ENCODE data around the gene PSMG2.

Gene PSMG2

GRCh38 chr18:12659904-12660605, 42.8 kb upstream of the PSMG2 start:
- TF ChIP-seq, protein P1, sequence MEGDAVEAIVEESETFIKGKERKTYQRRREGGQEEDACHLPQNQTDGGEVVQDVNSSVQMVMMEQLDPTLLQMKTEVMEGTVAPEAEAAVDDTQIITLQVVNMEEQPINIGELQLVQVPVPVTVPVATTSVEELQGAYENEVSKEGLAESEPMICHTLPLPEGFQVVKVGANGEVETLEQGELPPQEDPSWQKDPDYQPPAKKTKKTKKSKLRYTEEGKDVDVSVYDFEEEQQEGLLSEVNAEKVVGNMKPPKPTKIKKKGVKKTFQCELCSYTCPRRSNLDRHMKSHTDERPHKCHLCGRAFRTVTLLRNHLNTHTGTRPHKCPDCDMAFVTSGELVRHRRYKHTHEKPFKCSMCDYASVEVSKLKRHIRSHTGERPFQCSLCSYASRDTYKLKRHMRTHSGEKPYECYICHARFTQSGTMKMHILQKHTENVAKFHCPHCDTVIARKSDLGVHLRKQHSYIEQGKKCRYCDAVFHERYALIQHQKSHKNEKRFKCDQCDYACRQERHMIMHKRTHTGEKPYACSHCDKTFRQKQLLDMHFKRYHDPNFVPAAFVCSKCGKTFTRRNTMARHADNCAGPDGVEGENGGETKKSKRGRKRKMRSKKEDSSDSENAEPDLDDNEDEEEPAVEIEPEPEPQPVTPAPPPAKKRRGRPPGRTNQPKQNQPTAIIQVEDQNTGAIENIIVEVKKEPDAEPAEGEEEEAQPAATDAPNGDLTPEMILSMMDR (IDR thresholded peaks at IDR 0.05) = peak; percentile 81
- TF ChIP-seq ZFX (IDR thresholded peaks at IDR 0.05; ENCODE audit: borderline replicate concordance) = no peak
- no peak overlapping the region for H3K27ac ChIP-seq

GRCh38 chr18:12668041-12668440, 34.8 kb upstream of the PSMG2 start:
- TF ChIP-seq, protein P1 (IDR thresholded peaks at IDR 0.05) = no peak
- TF ChIP-seq ZFX (IDR thresholded peaks at IDR 0.05; ENCODE audit: borderline replicate concordance) = no peak
- no peak overlapping the region for H3K27ac ChIP-seq

- TF ChIP-seq, protein P1 (IDR thresholded peaks at IDR 0.05) = no peak
- no peak for TF ChIP-seq ZFX (IDR thresholded peaks at IDR 0.05; ENCODE audit: borderline replicate concordance)
- H3K27ac ChIP-seq = no peak overlapping the region
Measured at GRCh38 chr18:12679183-12679786, 23.6 kb upstream of the PSMG2 start.

DNA sequence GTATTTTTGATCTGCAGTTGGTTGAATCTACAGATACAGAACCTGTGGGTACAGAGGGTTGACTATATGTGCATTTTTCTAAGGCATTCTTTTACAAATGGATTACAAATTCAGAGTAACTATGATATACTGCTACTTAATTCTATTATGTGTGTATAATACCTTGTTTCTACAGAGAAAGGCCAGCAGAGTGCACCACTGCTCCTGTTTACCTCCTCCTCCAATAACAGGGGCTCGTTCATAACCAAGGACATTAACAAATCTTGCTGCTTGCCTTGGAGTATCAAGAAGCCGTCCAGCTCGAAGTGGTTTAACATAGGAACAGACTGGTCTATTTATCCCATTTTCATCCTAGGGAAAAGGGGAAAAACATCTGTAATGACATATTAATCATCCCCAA, 16.7 kb upstream of the PSMG2 start:
- TF ChIP-seq ZFX (IDR thresholded peaks at IDR 0.05; ENCODE audit: borderline replicate concordance) = no peak
- TF ChIP-seq, protein P1 (IDR thresholded peaks at IDR 0.05) = peak; percentile 23; the same call in 1 of the 2 replicates
- H3K27ac ChIP-seq = no peak overlapping the region

- no peak overlapping the region for H3K27ac ChIP-seq
- TF ChIP-seq, protein P1 (IDR thresholded peaks at IDR 0.05) = no peak
- no peak for TF ChIP-seq ZFX (IDR thresholded peaks at IDR 0.05; ENCODE audit: borderline replicate concordance)
Measured at GRCh38 chr18:12689256-12689850, 13.5 kb upstream of the PSMG2 start.

DNA sequence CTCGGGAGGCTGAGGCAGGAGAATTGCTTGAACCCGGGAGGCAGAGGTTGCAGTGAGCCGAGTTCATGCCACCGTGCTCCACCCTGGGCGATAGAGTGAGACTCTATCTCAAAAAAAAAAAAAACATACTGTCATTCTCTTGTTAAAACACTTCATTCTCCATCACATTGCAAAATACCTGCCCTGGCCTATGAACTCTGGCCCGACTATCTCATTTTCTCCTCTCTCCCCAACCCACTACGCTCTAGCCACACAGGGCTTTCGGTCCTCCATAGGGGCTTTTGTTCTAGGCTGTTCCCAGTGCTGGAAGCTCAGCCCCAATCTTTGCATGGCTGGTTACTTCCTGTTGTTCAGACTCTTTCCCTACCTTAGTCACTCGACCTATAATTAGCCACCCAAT, 10.6 kb upstream of the PSMG2 start:
- no peak for TF ChIP-seq ZFX (IDR thresholded peaks at IDR 0.05; ENCODE audit: borderline replicate concordance)
- TF ChIP-seq, protein P1 (IDR thresholded peaks at IDR 0.05) = no peak
- H3K27ac ChIP-seq = no peak overlapping the region

DNA sequence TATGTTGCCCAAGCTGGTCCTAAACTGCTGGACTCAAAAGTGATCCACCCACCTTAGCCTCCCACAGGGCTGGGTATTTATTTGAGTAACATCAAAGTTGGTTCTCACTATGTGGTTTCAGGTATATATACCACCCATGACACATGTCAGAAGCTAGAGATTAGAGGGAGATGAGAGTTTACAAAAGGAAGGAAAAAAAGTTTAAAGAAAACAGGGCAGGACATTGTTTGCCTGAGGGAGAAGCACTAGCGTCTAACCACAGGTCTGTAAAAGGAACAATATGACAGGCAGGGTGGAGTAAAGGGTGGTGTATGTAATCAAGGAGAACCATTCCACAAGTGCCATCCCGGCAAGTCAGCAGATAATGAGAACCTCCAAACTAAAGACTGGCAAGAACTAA, 8.8 kb upstream of the PSMG2 start:
- TF ChIP-seq ZFX (IDR thresholded peaks at IDR 0.05; ENCODE audit: borderline replicate concordance) = no peak
- TF ChIP-seq, protein P1 (IDR thresholded peaks at IDR 0.05) = no peak
- no peak overlapping the region for H3K27ac ChIP-seq

Data from 22Rv1 (cell line).